ENCODE data around the gene ARAF.
"Not testable (repeated sequence)": the region's sequence is repeated elsewhere in the genome, so short reads cannot be mapped to it uniquely, and the experiment has no call there.

The ARAF gene

GRCh38 chrX:47586043-47586787 is 25.2 kb downstream of the ARAF start:
- no peak for DNase-seq

DNA sequence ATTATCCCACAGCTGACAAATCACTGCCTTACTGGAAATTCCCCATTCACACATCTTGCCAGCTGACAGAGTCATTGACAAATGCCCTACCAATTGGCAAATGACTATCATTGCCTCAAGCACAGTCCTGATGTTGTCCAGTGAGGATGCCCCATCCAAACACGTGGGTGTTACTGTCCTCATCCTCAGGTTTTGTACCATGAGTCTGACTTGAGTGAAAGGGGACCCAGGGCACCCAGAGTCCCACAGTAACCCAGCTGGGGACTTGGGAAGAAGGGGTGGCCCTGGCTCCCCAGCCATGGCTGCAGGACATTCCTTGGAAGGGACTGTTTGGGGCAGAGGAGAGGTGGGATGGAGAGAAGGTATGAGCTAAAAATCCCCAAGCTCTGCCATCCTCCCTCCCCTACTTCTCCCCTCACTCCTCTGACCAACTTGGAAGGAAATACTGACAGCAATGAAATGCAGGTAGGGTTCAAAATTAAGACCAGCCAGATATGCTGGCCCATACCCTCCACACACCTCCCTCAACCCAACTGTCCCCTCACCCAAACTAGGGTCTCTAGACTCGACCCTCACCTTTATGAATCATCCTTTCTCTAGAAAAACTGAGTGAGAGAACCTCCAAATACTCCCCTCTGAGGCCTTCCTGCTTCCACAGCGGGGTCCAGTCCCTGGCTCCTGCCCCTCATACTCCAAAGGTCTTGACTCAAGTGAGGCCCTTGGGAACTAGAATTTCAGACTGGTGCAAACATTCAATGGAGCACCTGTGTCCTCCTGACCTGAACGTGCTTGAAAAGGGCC is 26.3 kb downstream of the ARAF start:
- DNase-seq: no peak

- no peak for DNase-seq
Observed at GRCh38 chrX:47587906-47588735, 27.1 kb downstream of the ARAF start.

GRCh38 chrX:47590984-47591383 is 30.0 kb downstream of the ARAF start:
- no peak for DNase-seq

- DNase-seq: no peak
Observed at GRCh38 chrX:47593522-47593921, 32.5 kb downstream of the ARAF start.

- DNase-seq: no peak
Observed at GRCh38 chrX:47595716-47596251, 34.8 kb downstream of the ARAF start.

DNA sequence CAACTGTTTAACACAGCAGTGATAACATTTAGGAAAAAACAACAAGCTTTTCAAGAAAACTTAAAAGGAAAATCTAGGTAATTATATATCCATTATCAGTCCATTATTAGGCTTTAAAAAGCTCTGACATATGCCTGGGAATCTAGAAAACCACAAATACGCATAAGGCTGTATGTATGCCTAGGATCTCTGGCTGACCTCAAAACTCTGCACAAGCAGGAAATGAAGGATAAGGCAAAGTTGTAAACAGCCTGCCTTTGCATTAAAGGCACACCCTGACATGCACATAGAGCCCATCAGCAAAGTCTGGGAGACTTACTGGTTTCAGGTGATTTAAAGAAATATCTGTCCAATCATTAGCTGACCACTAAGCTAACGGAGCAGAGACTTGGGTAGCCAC is 35.3 kb downstream of the ARAF start:
- DNase-seq: peak; percentile 24

GRCh38 chrX:47597222-47597621 is 36.2 kb downstream of the ARAF start:
- DNase-seq: no peak

- not testable (repeated sequence) for DNase-seq
Observed at GRCh38 chrX:47603125-47603524, 42.1 kb downstream of the ARAF start.

- peak; percentile 16 for DNase-seq
Observed at GRCh38 chrX:47605024-47605423, 44.0 kb downstream of the ARAF start.

DNA sequence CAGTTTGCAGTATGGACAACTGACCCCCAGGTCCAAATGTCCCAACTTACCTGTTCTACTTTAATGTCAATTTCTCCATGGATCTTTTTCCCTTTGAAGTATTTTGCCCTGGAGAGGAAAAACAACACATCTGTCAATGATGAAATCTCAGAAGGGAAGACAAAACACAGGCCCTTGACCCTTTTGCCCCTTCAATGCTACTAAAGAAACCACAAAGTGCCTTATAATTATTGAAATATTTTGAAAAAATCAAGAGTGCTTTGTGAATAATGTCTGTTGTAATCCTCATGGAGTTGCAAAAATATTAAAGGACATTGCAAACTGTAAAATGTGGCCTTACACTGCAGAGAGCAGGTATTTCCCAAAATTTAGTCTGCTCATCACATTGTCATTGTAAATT is 46.1 kb downstream of the ARAF start:
- no peak for DNase-seq

DNA sequence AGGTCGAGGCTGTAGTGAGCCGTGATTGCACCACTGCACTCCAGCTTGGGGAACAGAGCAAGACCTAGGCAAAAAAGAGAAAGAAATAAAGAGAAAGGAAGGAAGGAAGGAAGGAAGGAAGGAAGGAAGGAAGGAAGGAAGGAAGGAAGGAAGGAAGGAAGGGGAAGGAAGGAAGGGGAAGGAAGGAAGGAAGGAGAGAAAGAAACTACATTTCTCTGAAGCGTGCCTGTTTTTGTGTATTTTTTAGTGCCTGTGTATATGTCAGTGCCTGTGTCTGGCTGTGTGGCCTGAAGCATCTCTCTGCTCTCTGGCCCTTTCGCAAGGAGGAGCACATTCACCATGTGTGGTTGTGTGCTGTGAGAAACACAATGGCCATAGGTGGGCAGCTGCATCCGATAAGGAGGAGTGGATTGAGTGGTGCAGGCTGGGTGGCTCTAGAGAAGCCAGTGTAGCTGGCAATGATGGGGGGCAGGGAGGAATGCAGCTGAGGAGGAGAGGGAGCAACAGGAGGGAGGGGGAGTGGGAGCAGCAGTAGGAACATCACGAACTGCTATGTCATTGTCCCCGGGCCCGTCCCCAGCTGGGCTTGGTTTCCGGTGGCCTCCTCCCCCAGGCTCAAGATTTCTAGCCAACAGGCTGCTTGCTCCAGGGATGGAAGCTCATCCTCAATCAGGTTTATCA is 47.3 kb downstream of the ARAF start:
- peak; percentile 62 for DNase-seq

DNA sequence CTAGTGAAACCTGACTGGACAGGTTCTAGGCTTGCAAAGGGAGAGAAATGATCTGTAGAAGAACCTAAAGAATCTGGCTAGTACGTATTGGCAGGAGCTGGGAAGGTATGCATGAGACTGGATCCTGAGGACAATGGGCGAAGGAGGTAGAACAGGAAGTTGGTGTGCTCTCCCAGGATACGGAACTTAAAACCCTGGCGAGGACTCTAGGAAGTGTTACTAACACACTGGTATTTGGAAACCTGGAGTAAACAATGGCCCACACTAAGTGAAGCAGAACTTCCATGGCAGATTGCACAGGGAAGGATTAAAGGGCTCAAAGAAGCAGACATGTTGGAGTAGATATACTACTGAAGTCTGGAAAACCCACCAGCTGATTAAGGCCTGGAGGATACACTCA is 49.5 kb downstream of the ARAF start:
- DNase-seq: no peak

GRCh38 chrX:47611489-47611888 is 50.5 kb downstream of the ARAF start:
- DNase-seq: no peak

- DNase-seq: no peak
Observed at GRCh38 chrX:47611926-47612325, 50.9 kb downstream of the ARAF start.

DNA sequence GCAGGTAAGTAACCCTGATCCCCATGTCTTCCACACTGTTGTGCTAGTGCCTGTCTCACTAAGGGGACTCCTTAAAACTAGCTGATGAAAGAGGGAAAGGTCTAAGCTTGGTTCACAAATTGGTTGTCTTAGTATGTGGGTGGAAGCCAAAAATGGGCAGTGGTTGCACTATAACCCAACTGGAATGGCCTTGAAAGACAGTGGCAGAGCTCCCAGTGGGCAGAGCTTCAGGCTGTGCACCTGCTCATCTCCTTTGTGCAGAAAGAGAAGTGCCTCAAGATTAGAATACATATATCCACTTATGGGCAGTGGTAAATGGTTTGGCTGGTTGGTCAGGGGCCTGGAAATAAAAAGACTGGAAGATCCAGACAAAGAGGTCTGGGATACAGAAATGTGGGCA is 51.4 kb downstream of the ARAF start:
- no peak for DNase-seq

DNA sequence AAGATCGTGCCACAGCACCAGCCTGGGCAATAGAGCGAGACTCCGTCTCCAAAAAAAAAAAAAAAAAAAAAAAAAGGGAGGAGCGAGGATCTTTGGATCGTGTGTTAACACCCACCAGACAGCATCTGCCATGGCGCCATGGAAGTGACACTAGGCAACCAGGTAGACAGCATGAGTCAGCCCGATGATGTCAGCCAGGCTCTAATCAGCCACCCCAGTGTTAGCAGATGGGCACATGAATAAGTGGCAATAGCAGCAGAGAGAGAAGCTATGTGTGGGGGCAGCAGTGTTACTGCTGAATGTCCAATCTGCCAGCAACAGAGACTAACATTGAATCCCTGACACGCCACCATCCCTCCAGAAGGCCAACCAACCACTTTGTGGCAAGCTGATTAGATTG is 52.1 kb downstream of the ARAF start:
- peak; percentile 35 for DNase-seq

DNA sequence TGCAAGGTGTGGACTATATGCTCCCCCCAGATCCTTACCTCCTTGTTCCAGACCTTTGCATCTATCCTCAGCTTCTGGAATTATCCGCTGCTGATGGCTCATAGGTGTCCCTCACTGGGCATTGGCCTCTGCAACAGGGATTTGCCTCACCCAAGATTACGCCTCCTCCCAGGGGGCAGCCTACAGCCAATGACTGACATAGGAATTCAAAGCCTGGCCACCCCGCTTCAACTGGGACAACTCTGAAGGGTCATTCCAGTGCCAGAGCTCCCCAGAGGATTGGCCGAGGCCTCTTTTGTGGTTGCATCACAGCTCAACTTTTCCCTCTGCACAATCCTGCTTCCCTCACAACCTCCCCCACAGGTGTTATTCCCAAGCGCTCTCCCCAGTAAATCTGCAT is 53.6 kb downstream of the ARAF start:
- no peak for DNase-seq

DNA sequence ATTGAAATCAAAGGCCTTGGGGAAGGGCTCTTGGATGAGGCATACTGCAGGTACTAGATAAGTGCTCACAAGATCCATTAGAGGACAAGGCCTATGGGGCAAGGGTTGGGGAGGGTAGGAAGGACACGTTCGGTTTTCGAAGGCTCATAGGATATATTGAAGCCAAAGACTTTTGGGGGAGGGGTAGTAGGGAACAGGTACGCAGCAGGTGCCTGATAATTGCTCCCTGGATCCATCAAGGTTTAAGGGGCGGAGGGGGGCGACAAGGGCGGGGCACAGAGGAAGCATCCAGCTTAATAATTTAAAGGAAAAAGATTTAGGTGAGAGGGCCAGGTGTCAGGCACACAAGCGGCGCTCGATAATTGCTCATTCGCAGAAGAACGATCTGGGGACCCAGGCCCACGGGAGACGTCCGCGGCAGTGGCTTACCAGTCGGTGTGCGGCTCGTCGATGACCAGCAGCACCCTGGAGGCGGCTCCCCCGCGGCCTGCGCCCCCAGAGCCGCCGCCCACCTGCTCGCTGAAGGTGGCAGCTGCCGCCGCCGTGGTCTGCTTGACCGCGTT is 58.0 kb downstream of the ARAF start:
- DNase-seq: no peak

- DNase-seq: peak; percentile 91
Observed at GRCh38 chrX:47619486-47620302, 58.7 kb downstream of the ARAF start, which contains the start of gene SYN1. SYN1 (minus strand) TSS chrX:47619857; CDS start chrX:47619728, 129 bp downstream.

DNA sequence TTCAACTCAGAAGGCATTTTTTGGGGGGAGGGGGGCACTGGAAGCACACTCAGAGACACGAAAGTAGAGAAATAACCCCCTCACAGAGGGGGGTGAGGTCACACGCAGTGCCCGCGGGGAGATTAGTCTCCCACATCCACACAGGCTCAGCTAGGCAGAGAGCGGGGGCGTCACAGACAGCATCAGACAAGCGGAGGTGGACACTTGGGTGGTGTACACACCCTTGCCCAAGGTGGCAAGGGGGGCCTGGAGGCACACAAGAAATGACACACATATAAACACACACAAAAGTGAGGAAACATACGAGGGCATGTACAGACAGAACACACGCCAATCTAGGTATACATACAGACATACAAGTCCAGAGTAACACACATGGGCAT is 59.3 kb downstream of the ARAF start:
- DNase-seq: no peak
